ENCODE results near the gene TRMT10C. TPM values are rescaled to one million over a fixed set of nuclear protein-coding genes. Genes with fewer than 3 reads are reported as not detected.

Gene TRMT10C
- 39.1 TPM for polyA plus RNA-seq (2013)

DNA sequence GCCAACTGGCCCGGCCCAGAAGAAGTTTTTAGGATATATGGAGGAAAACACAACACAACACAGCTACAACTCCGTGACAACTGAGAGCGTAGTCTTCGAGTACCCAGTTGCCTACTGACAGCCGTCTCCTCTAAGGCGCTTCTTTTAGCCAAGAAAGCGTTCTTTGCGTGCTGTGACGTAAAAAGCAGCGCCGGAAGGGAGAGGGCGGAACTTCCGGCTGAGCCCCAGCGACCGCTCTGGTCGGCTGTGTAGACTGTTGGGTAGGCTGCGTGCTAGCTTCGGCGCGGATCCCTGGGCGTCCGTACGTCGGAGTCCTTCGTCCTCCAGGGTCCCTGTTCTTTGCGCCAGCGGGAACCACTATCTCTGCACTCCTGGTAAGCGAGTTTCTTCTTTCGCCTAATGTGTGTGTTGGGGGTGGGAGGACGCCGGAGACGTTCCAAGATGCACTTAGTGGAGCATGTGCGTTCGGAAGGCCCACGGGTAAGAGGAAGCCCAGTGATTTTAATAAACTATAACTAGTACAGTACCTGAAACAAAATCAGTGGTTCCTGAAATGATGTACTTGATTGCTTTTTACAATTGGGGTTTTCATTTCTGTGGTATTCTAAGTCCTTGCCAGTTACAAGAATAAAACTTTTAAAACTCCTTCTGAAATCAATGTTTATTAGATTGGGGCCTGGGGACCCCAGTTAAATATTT lies at the start of gene TRMT10C:
Gene TRMT10C (plus strand): TSS at position 239 of the 699 bp plus-strand sequence. CDS start 2,914 bp downstream, outside the sequence.
- H3K4me1 ChIP-seq (ENCODE audit: control extremely low read depth in 1 of 4, control insufficient read depth in 4 of 4, insufficient read depth in 4 of 4, low read length in 3 of 4), result peaks cover 3 to 20% (median 10%) of the 10 kb centered on the region in 4 experiments
- H3K36me3 ChIP-seq (ENCODE audit: control insufficient read depth in 4 of 4, insufficient read depth in 4 of 4, low read length in 3 of 4), result peaks cover 12 to 26% (median 19%) of the 10 kb centered on the region in 4 experiments
- peak within 1 kb of the TSS; percentile 91 to 99 (median 94) for H3K4me3 ChIP-seq (ENCODE audit: control insufficient read depth in 1 of 7, extremely low read depth in 1 of 7, insufficient read depth in 4 of 7, low read depth in 2 of 7, low read length in 6 of 7)
- peak within 1 kb of the TSS; percentile 87 to 92 for H3K27ac ChIP-seq (ENCODE audit: insufficient read depth in 1 of 2, low read depth in 1 of 2, low read length in 2 of 2, poor library complexity in 1 of 2, severe bottlenecking in 2 of 2)
- ChIA-PET POLR2A (interaction anchor here (0.5 to 2.1 kb wide), 6 partner anchors 12 to 266 kb away, joined by 3 to 23 read pairs (median 6); partner anchors contain the start of genes PCNP and SENP7), CTCF (interaction anchor here (0.7 to 1.2 kb wide), 4 partner anchors 9 to 115 kb away, joined by 3 to 4 read pairs (median 4); partner anchors contain the start of genes SENP7 and ZBTB11)
- H3K27me3 ChIP-seq (replicated peaks in 2 of 5; ENCODE audit: control insufficient read depth in 4 of 5, insufficient read depth in 5 of 5, low read length in 4 of 5), result peaks cover 0 to 6% (median 0%) of the 10 kb centered on the region in 5 experiments
- WGBS (ENCODE audit: insufficient coverage), result 0% methylated on average over 21 of the region's 35 CpGs
- DNase-seq, result peak; percentile 96 to 98 (median 98)
- no peaks in the 10 kb centered on the region for H3K9me3 ChIP-seq (ENCODE audit: control extremely low read depth in 1 of 5, control insufficient read depth in 4 of 5, insufficient read depth in 2 of 5, low read depth in 1 of 5, low read length in 4 of 5)

DNA sequence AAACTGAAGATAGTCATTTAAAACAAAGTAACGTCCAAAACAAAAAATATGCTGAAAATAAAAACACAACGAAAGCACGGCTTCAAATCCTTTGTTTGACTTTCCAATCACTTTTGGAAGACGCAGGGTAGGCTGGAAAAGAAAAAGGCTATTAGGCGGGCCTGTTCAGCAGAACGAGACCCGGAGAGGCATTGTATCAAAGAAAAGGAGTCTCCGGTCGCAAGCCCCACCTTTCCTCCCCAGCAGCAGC lies 49.3 kb upstream of the TRMT10C start:
- ChIA-PET POLR2A (interaction anchor here (1.0 to 2.4 kb wide), 4 partner anchors 9 to 174 kb away, joined by 3 to 23 read pairs (median 8); partner anchors contain the start of genes RPL24 and TRMT10C), CTCF (interaction anchor here (0.7 to 3.4 kb wide), 6 partner anchors 9 to 180 kb away, joined by 3 to 13 read pairs (median 4); partner anchors contain the start of gene PCNP)
- 1% methylated on average over 9 of the region's 9 CpGs for WGBS (ENCODE audit: insufficient coverage)
- DNase-seq, result peak in 1 of 3 donors; percentile 38
- no peaks in the 10 kb centered on the region for H3K9me3 ChIP-seq (ENCODE audit: control extremely low read depth in 1 of 5, control insufficient read depth in 4 of 5, insufficient read depth in 2 of 5, low read depth in 1 of 5, low read length in 4 of 5)
- peak overlapping the region; percentile 97 to 98 for H3K27ac ChIP-seq (ENCODE audit: insufficient read depth in 1 of 2, low read depth in 1 of 2, low read length in 2 of 2, poor library complexity in 1 of 2, severe bottlenecking in 2 of 2)
- H3K4me3 ChIP-seq (ENCODE audit: control insufficient read depth in 1 of 7, extremely low read depth in 1 of 7, insufficient read depth in 4 of 7, low read depth in 2 of 7, low read length in 6 of 7), result peak overlapping the region; percentile 79 to 99 (median 96)
- H3K36me3 ChIP-seq (ENCODE audit: control insufficient read depth in 4 of 4, insufficient read depth in 4 of 4, low read length in 3 of 4), result peaks cover 0 to 2% (median 0%) of the 10 kb centered on the region in 4 experiments
- H3K27me3 ChIP-seq (replicated peaks in 2 of 5; ENCODE audit: control insufficient read depth in 4 of 5, insufficient read depth in 5 of 5, low read length in 4 of 5), result no peaks in the 10 kb centered on the region
- peaks cover 12 to 21% (median 13%) of the 10 kb centered on the region in 4 experiments for H3K4me1 ChIP-seq (ENCODE audit: control extremely low read depth in 1 of 4, control insufficient read depth in 4 of 4, insufficient read depth in 4 of 4, low read length in 3 of 4)

DNA sequence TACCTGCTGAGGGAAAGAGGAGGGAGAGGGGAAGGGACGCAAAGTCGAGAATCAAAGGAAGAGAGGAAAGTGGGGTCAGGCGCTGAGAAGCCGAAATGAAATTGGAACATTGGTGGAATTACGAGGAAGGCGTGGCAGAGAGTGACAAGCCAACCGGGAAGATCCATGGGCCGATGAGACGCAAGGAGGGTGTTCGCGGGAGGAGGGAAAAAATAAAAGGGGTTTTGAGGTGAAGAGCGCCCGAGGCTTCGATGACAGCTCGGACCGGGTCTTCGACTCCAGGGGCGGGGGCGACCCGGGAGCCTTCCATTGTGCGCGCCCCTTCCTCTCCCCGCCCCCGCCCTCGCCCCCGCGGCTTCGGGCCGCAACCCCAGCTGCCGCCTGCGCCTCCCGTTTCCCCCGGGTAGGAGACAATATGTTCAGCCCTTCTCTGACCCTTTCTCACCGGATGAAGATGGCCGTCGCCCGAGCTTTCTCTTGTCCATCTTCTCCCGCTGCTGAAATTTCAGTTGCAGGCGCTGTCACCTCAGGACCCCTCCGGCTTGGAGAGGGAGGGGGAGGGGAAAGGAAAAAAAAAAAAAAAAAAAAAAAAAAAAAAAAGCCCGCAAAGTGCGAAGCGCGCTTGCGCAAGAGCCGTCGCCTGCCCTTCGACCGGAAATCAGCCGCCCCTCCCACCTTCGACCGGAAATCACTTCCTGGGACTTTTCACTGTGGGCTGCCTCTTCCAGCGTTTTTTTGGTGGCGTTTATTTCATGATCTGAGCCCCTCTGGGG lies 48.8 kb upstream of the TRMT10C start, which contains the start of gene SENP7:
Gene SENP7 (minus strand): TSS at position 567 of the 773 bp plus-strand sequence. CDS start 82 bp downstream, at position 485.
- Histone ChIP-seq H3K9me3 (ENCODE audit: control extremely low read depth in 1 of 5, control insufficient read depth in 4 of 5, insufficient read depth in 2 of 5, low read depth in 1 of 5, low read length in 4 of 5) (no peaks in the 10 kb centered on the region), H3K27ac (ENCODE audit: insufficient read depth in 1 of 2, low read depth in 1 of 2, low read length in 2 of 2, poor library complexity in 1 of 2, severe bottlenecking in 2 of 2) (peak within 1 kb of the TSS; percentile 97 to 98), H3K4me1 (ENCODE audit: control extremely low read depth in 1 of 4, control insufficient read depth in 4 of 4, insufficient read depth in 4 of 4, low read length in 3 of 4) (peaks cover 12 to 21% (median 13%) of the 10 kb centered on the region in 4 experiments), H3K4me3 (ENCODE audit: control insufficient read depth in 1 of 7, extremely low read depth in 1 of 7, insufficient read depth in 4 of 7, low read depth in 2 of 7, low read length in 6 of 7) (peak within 1 kb of the TSS; percentile 79 to 99 (median 96)), H3K36me3 (ENCODE audit: control insufficient read depth in 4 of 4, insufficient read depth in 4 of 4, low read length in 3 of 4) (peaks cover 0 to 2% (median 0%) of the 10 kb centered on the region in 4 experiments), H3K27me3 (replicated peaks in 2 of 5; ENCODE audit: control insufficient read depth in 4 of 5, insufficient read depth in 5 of 5, low read length in 4 of 5) (no peaks in the 10 kb centered on the region)
- DNase-seq, result peak; percentile 63 to 82 (median 77)
- 0% methylated on average over 27 of the region's 54 CpGs for WGBS (ENCODE audit: insufficient coverage)
- ChIA-PET POLR2A (interaction anchor here (0.6 to 2.4 kb wide), 8 partner anchors 8 to 174 kb away, joined by 3 to 23 read pairs (median 6); partner anchors contain the start of genes PCNP, RPL24 and TRMT10C), CTCF (interaction anchor here (0.6 to 3.4 kb wide), 9 partner anchors 8 to 755 kb away, joined by 3 to 13 read pairs (median 3); partner anchors contain the start of gene PCNP)

DNA sequence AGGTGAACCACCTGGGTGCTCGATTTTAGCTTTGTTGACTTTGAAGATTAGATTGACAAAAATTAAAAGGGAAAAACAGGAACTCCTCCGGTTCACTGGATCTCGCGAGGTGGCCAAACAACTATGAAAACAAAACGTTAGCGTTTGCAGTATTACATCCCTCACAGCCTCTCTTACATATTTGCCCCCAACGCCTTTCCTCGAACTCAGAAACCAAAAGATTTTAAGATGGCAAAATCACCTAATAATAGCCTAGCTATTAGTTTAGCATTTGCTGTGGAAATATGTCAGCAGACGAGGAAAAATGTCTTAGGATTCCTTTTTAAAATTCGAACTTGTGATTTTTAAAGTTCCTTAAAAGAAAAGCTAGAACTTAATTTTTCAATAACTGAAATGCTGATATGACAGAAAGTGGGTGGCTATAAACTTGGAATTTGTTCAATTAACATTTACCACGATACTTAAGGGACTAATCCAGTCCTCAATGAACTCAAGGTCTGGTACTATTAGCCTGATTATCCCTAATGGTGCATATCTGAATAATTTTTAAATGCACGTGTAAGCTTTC lies 48.2 kb upstream of the TRMT10C start:
- Histone ChIP-seq H3K36me3 (ENCODE audit: control insufficient read depth in 4 of 4, insufficient read depth in 4 of 4, low read length in 3 of 4) (peaks cover 0 to 2% (median 0%) of the 10 kb centered on the region in 4 experiments), H3K9me3 (ENCODE audit: control extremely low read depth in 1 of 5, control insufficient read depth in 4 of 5, insufficient read depth in 2 of 5, low read depth in 1 of 5, low read length in 4 of 5) (no peaks in the 10 kb centered on the region), H3K4me3 (ENCODE audit: control insufficient read depth in 1 of 7, extremely low read depth in 1 of 7, insufficient read depth in 4 of 7, low read depth in 2 of 7, low read length in 6 of 7) (peak overlapping the region; percentile 79 to 99 (median 96)), H3K27ac (ENCODE audit: insufficient read depth in 1 of 2, low read depth in 1 of 2, low read length in 2 of 2, poor library complexity in 1 of 2, severe bottlenecking in 2 of 2) (peak overlapping the region; percentile 97 to 98), H3K27me3 (replicated peaks in 2 of 5; ENCODE audit: control insufficient read depth in 4 of 5, insufficient read depth in 5 of 5, low read length in 4 of 5) (no peaks in the 10 kb centered on the region), H3K4me1 (ENCODE audit: control extremely low read depth in 1 of 4, control insufficient read depth in 4 of 4, insufficient read depth in 4 of 4, low read length in 3 of 4) (peaks cover 12 to 21% (median 13%) of the 10 kb centered on the region in 4 experiments)
- CTCF ChIA-PET, result interaction anchor here (0.9 to 3.4 kb wide), 6 partner anchors 12 to 60 kb away, joined by 3 to 8 read pairs (median 3); partner anchors contain the start of gene PCNP
- peak in 2 of 3 donors; percentile 80 to 85 for DNase-seq
- 10% methylated on average over 2 of the region's 12 CpGs for WGBS (ENCODE audit: insufficient coverage)
- POLR2A ChIA-PET, result interaction anchor here (0.6 to 2.4 kb wide), 6 partner anchors 8 to 173 kb away, joined by 3 to 23 read pairs (median 7); partner anchors contain the start of genes PCNP, RPL24 and TRMT10C

DNA sequence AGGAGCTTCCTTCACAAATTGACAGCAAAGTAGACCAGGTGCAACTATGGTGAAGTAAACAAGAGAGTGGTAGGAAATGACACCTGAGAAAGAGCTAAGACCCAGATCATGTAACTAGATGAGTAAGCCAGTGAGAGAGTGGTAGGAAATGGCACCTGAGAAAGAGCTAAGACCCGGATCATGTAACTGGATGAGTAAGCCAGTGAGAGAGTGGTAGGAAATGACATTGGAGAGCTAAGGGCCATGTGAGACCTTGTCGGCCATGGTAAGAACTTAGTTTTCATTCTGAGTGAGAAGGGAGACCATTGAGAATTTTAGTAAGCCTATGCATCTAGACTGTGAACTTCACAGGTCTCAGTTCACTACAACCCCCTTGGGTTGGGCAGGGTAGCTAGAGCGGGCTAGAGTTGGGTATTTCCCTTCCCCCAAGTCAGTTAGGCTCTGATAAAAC lies 43.2 kb upstream of the TRMT10C start:
- Histone ChIP-seq H3K36me3 (ENCODE audit: control insufficient read depth in 4 of 4, insufficient read depth in 4 of 4, low read length in 3 of 4) (no peaks in the 10 kb centered on the region), H3K27ac (ENCODE audit: insufficient read depth in 1 of 2, low read depth in 1 of 2, low read length in 2 of 2, poor library complexity in 1 of 2, severe bottlenecking in 2 of 2) (no peak overlapping the region), H3K27me3 (replicated peaks in 2 of 5; ENCODE audit: control insufficient read depth in 4 of 5, insufficient read depth in 5 of 5, low read length in 4 of 5) (no peaks in the 10 kb centered on the region), H3K4me3 (ENCODE audit: control insufficient read depth in 1 of 7, extremely low read depth in 1 of 7, insufficient read depth in 4 of 7, low read depth in 2 of 7, low read length in 6 of 7) (no peak overlapping the region), H3K9me3 (ENCODE audit: control extremely low read depth in 1 of 5, control insufficient read depth in 4 of 5, insufficient read depth in 2 of 5, low read depth in 1 of 5, low read length in 4 of 5) (no peaks in the 10 kb centered on the region), H3K4me1 (ENCODE audit: control extremely low read depth in 1 of 4, control insufficient read depth in 4 of 4, insufficient read depth in 4 of 4, low read length in 3 of 4) (peaks cover 12 to 34% (median 22%) of the 10 kb centered on the region in 4 experiments)
- POLR2A ChIA-PET, result no interaction called here
- DNase-seq, result no peak
- 88% methylated on average over 3 of the region's 3 CpGs for WGBS (ENCODE audit: insufficient coverage)
- CTCF ChIA-PET, result interaction anchor here (0.9 to 1.6 kb wide), 5 partner anchors 11 to 140 kb away, joined by 3 to 4 read pairs (median 3); partner anchors contain the start of gene PCNP

DNA sequence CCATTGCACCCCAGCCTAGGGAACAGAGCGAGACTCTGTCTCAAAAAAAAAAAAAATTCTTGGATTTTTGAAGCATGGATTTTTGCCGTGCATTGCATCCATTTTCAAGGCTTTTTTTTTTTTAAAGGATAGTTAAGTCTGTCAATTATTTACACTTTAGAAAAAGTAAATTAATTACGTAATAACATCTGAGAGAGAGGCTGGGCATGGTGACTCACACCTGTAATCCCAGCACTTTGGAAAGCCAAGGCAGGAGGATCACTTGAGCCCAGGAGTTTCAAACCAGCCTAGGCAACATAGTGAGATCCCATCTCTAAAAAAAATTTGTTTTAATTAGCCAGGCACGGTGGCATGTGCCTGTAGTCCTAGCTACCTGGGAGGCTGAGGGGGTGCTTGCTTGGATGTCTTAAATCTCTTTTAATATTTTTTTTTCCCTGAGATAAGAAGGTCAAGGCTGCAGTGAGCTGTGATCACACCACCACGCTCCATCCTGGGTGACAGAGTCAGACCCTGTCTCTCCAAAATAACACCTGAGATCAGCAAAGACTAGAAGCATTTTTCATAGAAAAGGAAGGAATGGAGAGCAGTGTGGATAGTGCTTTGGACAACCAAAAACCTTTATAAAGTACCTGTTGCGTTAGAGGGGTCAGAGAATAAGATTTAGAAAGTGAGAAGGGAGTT lies 41.8 kb upstream of the TRMT10C start:
- ChIA-PET CTCF (interaction anchor here (1.0 to 3.3 kb wide), 5 partner anchors 8 to 54 kb away, joined by 3 to 13 read pairs (median 4); partner anchors contain the start of gene PCNP), POLR2A (interaction anchor here (2.1 kb wide), 1 partner anchor 7 kb away, joined by 8 read pairs; the partner anchor contains the start of gene SENP7)
- peaks cover 8 to 27% (median 17%) of the 10 kb centered on the region in 4 experiments for H3K4me1 ChIP-seq (ENCODE audit: control extremely low read depth in 1 of 4, control insufficient read depth in 4 of 4, insufficient read depth in 4 of 4, low read length in 3 of 4)
- H3K27me3 ChIP-seq (replicated peaks in 2 of 5; ENCODE audit: control insufficient read depth in 4 of 5, insufficient read depth in 5 of 5, low read length in 4 of 5), result no peaks in the 10 kb centered on the region
- H3K36me3 ChIP-seq (ENCODE audit: control insufficient read depth in 4 of 4, insufficient read depth in 4 of 4, low read length in 3 of 4), result no peaks in the 10 kb centered on the region
- no peak overlapping the region for H3K27ac ChIP-seq (ENCODE audit: insufficient read depth in 1 of 2, low read depth in 1 of 2, low read length in 2 of 2, poor library complexity in 1 of 2, severe bottlenecking in 2 of 2)
- H3K4me3 ChIP-seq (ENCODE audit: control insufficient read depth in 1 of 7, extremely low read depth in 1 of 7, insufficient read depth in 4 of 7, low read depth in 2 of 7, low read length in 6 of 7), result no peak overlapping the region
- 100% methylated on average over 1 of the region's 6 CpGs for WGBS (ENCODE audit: insufficient coverage)
- no peak for DNase-seq
- H3K9me3 ChIP-seq (ENCODE audit: control extremely low read depth in 1 of 5, control insufficient read depth in 4 of 5, insufficient read depth in 2 of 5, low read depth in 1 of 5, low read length in 4 of 5), result peaks cover 0 to 2% (median 0%) of the 10 kb centered on the region in 5 experiments
